ENCODE results near the gene WDFY4. TPM values are rescaled to one million over a fixed set of nuclear protein-coding genes. Genes with fewer than 3 reads are reported as not detected.

WDFY4 gene
- total RNA-seq, 1 donor from 2014 or later: not detected

GRCh38 chr10:48820699-48821098, 136.0 kb downstream of the WDFY4 start:
- peaks cover 7% of the 10 kb centered on the region for H3K27me3 Mint-ChIP-seq (ENCODE audit: low read depth)
- no peak for TF ChIP-seq CTCF (IDR thresholded peaks at IDR 0.05)
- no peak overlapping the region for H3K4me3 Mint-ChIP-seq (ENCODE audit: unreplicated experiment)
- peaks cover 3% of the 10 kb centered on the region for H3K9me3 Mint-ChIP-seq (ENCODE audit: low read depth)
- H3K27ac Mint-ChIP-seq (ENCODE audit: unreplicated experiment): no peak overlapping the region
- no peaks in the 10 kb centered on the region for H3K4me1 Mint-ChIP-seq (ENCODE audit: low read depth)
- H3K36me3 Mint-ChIP-seq (ENCODE audit: low read depth): no peaks in the 10 kb centered on the region
- DNase-seq (ENCODE audit: low spot score): no peak

GRCh38 chr10:48821111-48821510, 136.4 kb downstream of the WDFY4 start:
- Mint-ChIP-seq H3K27me3 (ENCODE audit: low read depth) (peaks cover 7% of the 10 kb centered on the region), H3K36me3 (ENCODE audit: low read depth) (no peaks in the 10 kb centered on the region), H3K4me3 (ENCODE audit: unreplicated experiment) (no peak overlapping the region), H3K27ac (ENCODE audit: unreplicated experiment) (no peak overlapping the region), H3K4me1 (ENCODE audit: low read depth) (no peaks in the 10 kb centered on the region), H3K9me3 (ENCODE audit: low read depth) (peaks cover 7% of the 10 kb centered on the region)
- no peak for TF ChIP-seq CTCF (IDR thresholded peaks at IDR 0.05)
- DNase-seq (ENCODE audit: low spot score): no peak

- no peaks in the 10 kb centered on the region for H3K4me1 Mint-ChIP-seq (ENCODE audit: low read depth)
- H3K36me3 Mint-ChIP-seq (ENCODE audit: low read depth): no peaks in the 10 kb centered on the region
- DNase-seq (ENCODE audit: low spot score): no peak
- H3K4me3 Mint-ChIP-seq (ENCODE audit: unreplicated experiment): no peak overlapping the region
- H3K27me3 Mint-ChIP-seq (ENCODE audit: low read depth): peaks cover 7% of the 10 kb centered on the region
- H3K27ac Mint-ChIP-seq (ENCODE audit: unreplicated experiment): no peak overlapping the region
- peaks cover 8% of the 10 kb centered on the region for H3K9me3 Mint-ChIP-seq (ENCODE audit: low read depth)
- no peak for TF ChIP-seq CTCF (IDR thresholded peaks at IDR 0.05)
Observed at GRCh38 chr10:48821692-48822091, 137.0 kb downstream of the WDFY4 start.

- H3K9me3 Mint-ChIP-seq (ENCODE audit: low read depth): peaks cover 9% of the 10 kb centered on the region
- no peak overlapping the region for H3K4me3 Mint-ChIP-seq (ENCODE audit: unreplicated experiment)
- DNase-seq (ENCODE audit: low spot score): no peak
- no peak overlapping the region for H3K27ac Mint-ChIP-seq (ENCODE audit: unreplicated experiment)
- H3K27me3 Mint-ChIP-seq (ENCODE audit: low read depth): peaks cover 5% of the 10 kb centered on the region
- no peaks in the 10 kb centered on the region for H3K36me3 Mint-ChIP-seq (ENCODE audit: low read depth)
- TF ChIP-seq CTCF (IDR thresholded peaks at IDR 0.05): no peak
- H3K4me1 Mint-ChIP-seq (ENCODE audit: low read depth): peaks cover under 1% of the 10 kb centered on the region
Observed at GRCh38 chr10:48833674-48834073, 149.0 kb downstream of the WDFY4 start.

GRCh38 chr10:48834189-48834965, 149.7 kb downstream of the WDFY4 start:
- H3K36me3 Mint-ChIP-seq (ENCODE audit: low read depth): no peaks in the 10 kb centered on the region
- no peak overlapping the region for H3K4me3 Mint-ChIP-seq (ENCODE audit: unreplicated experiment)
- H3K27me3 Mint-ChIP-seq (ENCODE audit: low read depth): peaks cover 5% of the 10 kb centered on the region
- DNase-seq (ENCODE audit: low spot score): no peak
- peaks cover 9% of the 10 kb centered on the region for H3K9me3 Mint-ChIP-seq (ENCODE audit: low read depth)
- H3K27ac Mint-ChIP-seq (ENCODE audit: unreplicated experiment): no peak overlapping the region
- peaks cover 2% of the 10 kb centered on the region for H3K4me1 Mint-ChIP-seq (ENCODE audit: low read depth)
- TF ChIP-seq CTCF (IDR thresholded peaks at IDR 0.05): no peak

Data from chondrocyte (in vitro differentiated cells).